BLaER1 (cell line): ENCODE results near the gene CCDC92.
A peak's percentile ranks its signal among the peaks of the same experiment; 100 is the strongest.

Experiments
- H3K27ac ChIP-seq: shearing (Covaris generic); formaldehyde crosslinking; 2 replicates; pipeline ENCODE4 v1.8.1; 2022
- H3K27me3 ChIP-seq: shearing (Covaris generic); formaldehyde crosslinking; 2 replicates; pipeline ENCODE4 v1.8.1; 2022
- H3K36me3 ChIP-seq: shearing (Covaris generic); formaldehyde crosslinking; 2 replicates; pipeline ENCODE4 v1.8.1; 2022
- H3K4me1 ChIP-seq: shearing (Covaris generic); formaldehyde crosslinking; 2 replicates; pipeline ENCODE4 v1.8.1; 2022
- H3K4me2 ChIP-seq: shearing (Covaris generic); formaldehyde crosslinking; 2 replicates; pipeline ENCODE4 v1.8.1; 2022
- H3K4me3 ChIP-seq: shearing (Covaris generic); formaldehyde crosslinking; 2 replicates; pipeline ENCODE4 v1.8.1; 2022
- H3K9ac ChIP-seq: shearing (Covaris generic); formaldehyde crosslinking; 2 replicates; pipeline ENCODE4 v1.8.1; 2022
- H3K9me3 ChIP-seq: shearing (Covaris generic); formaldehyde crosslinking; 2 replicates; pipeline ENCODE4 v1.8.1; 2022
- H4K20me1 ChIP-seq: shearing (Covaris generic); formaldehyde crosslinking; 2 replicates; pipeline ENCODE4 v1.8.1; 2022
- Cebpa-rat ChIP-seq: shearing (Covaris generic); IDR thresholded peaks from 2 replicates; pipeline ENCODE4 v1.8.1; 2022

Gene CCDC92

GRCh38 chr12:123931686-123932321 lies 40.8 kb downstream of the CCDC92 start:
- Histone ChIP-seq H3K9me3 (no peaks in the 10 kb centered on the region), H3K9ac (no peak overlapping the region), H3K4me1 (peaks cover 83% of the 10 kb centered on the region), H3K4me3 (no peak overlapping the region), H3K36me3 (peaks cover 7% of the 10 kb centered on the region; the same call in 1 of the 2 replicates), H4K20me1 (peaks cover 59% of the 10 kb centered on the region), H3K4me2 (peak overlapping the region; percentile 92), H3K27me3 (no peaks in the 10 kb centered on the region), H3K27ac (no peak overlapping the region)
- no peak for TF ChIP-seq Cebpa-rat

GRCh38 chr12:123929946-123930583 lies 42.6 kb downstream of the CCDC92 start:
- H3K27me3 ChIP-seq, result no peaks in the 10 kb centered on the region
- no peak overlapping the region for H3K27ac ChIP-seq
- H3K36me3 ChIP-seq, result no peaks in the 10 kb centered on the region

GRCh38 chr12:123928897-123929296 lies 43.7 kb downstream of the CCDC92 start:
- Histone ChIP-seq H3K27me3 (no peaks in the 10 kb centered on the region), H3K27ac (no peak overlapping the region), H4K20me1 (peaks cover 45% of the 10 kb centered on the region), H3K4me1 (peaks cover 77% of the 10 kb centered on the region), H3K4me3 (no peak overlapping the region), H3K36me3 (no peaks in the 10 kb centered on the region), H3K9ac (no peak overlapping the region), H3K4me2 (peak overlapping the region; percentile 92), H3K9me3 (no peaks in the 10 kb centered on the region)
- TF ChIP-seq Cebpa-rat, result no peak

More at GRCh38 chr12:123929946-123930583, 42.6 kb downstream of the CCDC92 start:
- H3K4me2 ChIP-seq, result peak overlapping the region; percentile 92
- peaks cover 88% of the 10 kb centered on the region for H3K4me1 ChIP-seq
- no peak for TF ChIP-seq Cebpa-rat
- H3K9me3 ChIP-seq, result no peaks in the 10 kb centered on the region
- H4K20me1 ChIP-seq, result peaks cover 57% of the 10 kb centered on the region
- H3K9ac ChIP-seq, result no peak overlapping the region
- H3K4me3 ChIP-seq, result no peak overlapping the region

- peaks cover 71% of the 10 kb centered on the region for H3K4me1 ChIP-seq
- no peak for TF ChIP-seq Cebpa-rat
- peak overlapping the region; percentile 92 for H3K4me2 ChIP-seq
Observed at GRCh38 chr12:123928274-123928865, 44.3 kb downstream of the CCDC92 start.

GRCh38 chr12:123924539-123924938 lies 48.1 kb downstream of the CCDC92 start:
- no peaks in the 10 kb centered on the region for H3K9me3 ChIP-seq
- no peaks in the 10 kb centered on the region for H3K27me3 ChIP-seq

More at GRCh38 chr12:123928274-123928865, 44.3 kb downstream of the CCDC92 start:
- H3K4me3 ChIP-seq, result peak overlapping the region; percentile 27
- no peaks in the 10 kb centered on the region for H3K36me3 ChIP-seq
- no peaks in the 10 kb centered on the region for H3K9me3 ChIP-seq
- H3K27ac ChIP-seq, result no peak overlapping the region; the same call in 1 of the 2 replicates
- no peak overlapping the region for H3K9ac ChIP-seq
- H4K20me1 ChIP-seq, result peaks cover 40% of the 10 kb centered on the region
- no peaks in the 10 kb centered on the region for H3K27me3 ChIP-seq

GRCh38 chr12:123923927-123924326 lies 48.7 kb downstream of the CCDC92 start:
- Histone ChIP-seq H3K4me2 (no peak overlapping the region), H3K9me3 (no peaks in the 10 kb centered on the region), H3K4me1 (peaks cover 48% of the 10 kb centered on the region), H4K20me1 (peaks cover 20% of the 10 kb centered on the region), H3K27ac (no peak overlapping the region), H3K9ac (no peak overlapping the region), H3K36me3 (no peaks in the 10 kb centered on the region), H3K27me3 (no peaks in the 10 kb centered on the region), H3K4me3 (no peak overlapping the region)
- no peak for TF ChIP-seq Cebpa-rat

More at GRCh38 chr12:123924539-123924938, 48.1 kb downstream of the CCDC92 start:
- Histone ChIP-seq H4K20me1 (peaks cover 26% of the 10 kb centered on the region), H3K27ac (no peak overlapping the region), H3K9ac (no peak overlapping the region), H3K36me3 (no peaks in the 10 kb centered on the region), H3K4me3 (no peak overlapping the region), H3K4me1 (peaks cover 54% of the 10 kb centered on the region), H3K4me2 (no peak overlapping the region)
- no peak for TF ChIP-seq Cebpa-rat

GRCh38 chr12:123923038-123923437 lies 49.6 kb downstream of the CCDC92 start:
- H3K27me3 ChIP-seq, result no peaks in the 10 kb centered on the region
- H3K36me3 ChIP-seq, result no peaks in the 10 kb centered on the region
- no peaks in the 10 kb centered on the region for H3K9me3 ChIP-seq
- no peak for TF ChIP-seq Cebpa-rat
- H3K27ac ChIP-seq, result no peak overlapping the region
- H3K4me1 ChIP-seq, result peaks cover 40% of the 10 kb centered on the region
- H4K20me1 ChIP-seq, result peaks cover 11% of the 10 kb centered on the region
- no peak overlapping the region for H3K9ac ChIP-seq
- H3K4me3 ChIP-seq, result no peak overlapping the region
- no peak overlapping the region for H3K4me2 ChIP-seq

- Histone ChIP-seq H3K4me1 (peaks cover 19% of the 10 kb centered on the region), H3K27ac (no peak overlapping the region), H4K20me1 (no peaks in the 10 kb centered on the region), H3K9me3 (no peaks in the 10 kb centered on the region), H3K4me3 (no peak overlapping the region), H3K4me2 (no peak overlapping the region), H3K36me3 (no peaks in the 10 kb centered on the region), H3K9ac (no peak overlapping the region), H3K27me3 (no peaks in the 10 kb centered on the region)
- no peak for TF ChIP-seq Cebpa-rat
Observed at GRCh38 chr12:123919980-123920360, 52.7 kb downstream of the CCDC92 start.

- H3K36me3 ChIP-seq, result no peaks in the 10 kb centered on the region
- H4K20me1 ChIP-seq, result no peaks in the 10 kb centered on the region
- no peak overlapping the region for H3K27ac ChIP-seq
- no peaks in the 10 kb centered on the region for H3K27me3 ChIP-seq
- H3K4me1 ChIP-seq, result peaks cover 19% of the 10 kb centered on the region
- no peak for TF ChIP-seq Cebpa-rat
- no peak overlapping the region for H3K9ac ChIP-seq
- H3K4me3 ChIP-seq, result no peak overlapping the region
- no peak overlapping the region for H3K4me2 ChIP-seq
- H3K9me3 ChIP-seq, result no peaks in the 10 kb centered on the region
Observed at GRCh38 chr12:123917337-123917850, 55.2 kb downstream of the CCDC92 start.

GRCh38 chr12:123916729-123917128 lies 55.9 kb downstream of the CCDC92 start:
- no peak for TF ChIP-seq Cebpa-rat

More at GRCh38 chr12:123916729-123917128, 55.9 kb downstream of the CCDC92 start:
- Histone ChIP-seq H3K27ac (no peak overlapping the region), H3K4me1 (peaks cover 17% of the 10 kb centered on the region), H3K36me3 (no peaks in the 10 kb centered on the region), H3K9me3 (no peaks in the 10 kb centered on the region), H3K4me2 (no peak overlapping the region), H4K20me1 (no peaks in the 10 kb centered on the region), H3K9ac (no peak overlapping the region), H3K4me3 (no peak overlapping the region), H3K27me3 (no peaks in the 10 kb centered on the region)
